Activated T-cell treated with anti-CD3 and anti-CD28 coated beads, Interleukin-2, amount 50 U/mL, for 72 hours (primary cell): Measurements from ENCODE around the gene RASL11B. TPM values are rescaled to one million over a fixed set of nuclear protein-coding genes. Genes with fewer than 3 reads are reported as not detected.

ENCODE experiments used
- ATAC-seq, 2 donors: fragments of 150-1000 bp; cut with Tn5 transposase; replicated peaks in 1 of 2; 2 replicates each; pipeline ENCODE4 v1.10.0; 2021; ENCODE audit warnings: moderate library complexity in 2 of 2, mild to moderate bottlenecking in 1 of 2
- DNase-seq, 2 donors: peaks; one replicate each; pipeline ENCODE4 v3.0.0; 2021 to 2022; ENCODE audit warnings: mixed read lengths in 1 of 2
- H3K27ac Mint-ChIP-seq: one replicate; pipeline ENCODE4 v1.8.0; 2022; ENCODE audit warnings: mild to moderate bottlenecking, moderate library complexity, mixed read lengths
- H3K27me3 Mint-ChIP-seq: one replicate; pipeline ENCODE4 v1.8.0; 2022; ENCODE audit warnings: low read depth, mixed read lengths
- H3K36me3 Mint-ChIP-seq, 2 donors: one replicate each; pipeline ENCODE4 v1.8.0; 2022; ENCODE audit warnings: mixed read lengths in 2 of 2, mild to moderate bottlenecking in 1 of 2; ENCODE audit not compliant: insufficient read depth in 2 of 2
- H3K4me1 Mint-ChIP-seq: one replicate; pipeline ENCODE4 v1.8.0; 2022; ENCODE audit warnings: low read depth, mixed read lengths
- H3K4me3 Mint-ChIP-seq, 2 donors: one replicate each; pipeline ENCODE4 v1.8.0; 2022; ENCODE audit warnings: mild to moderate bottlenecking in 2 of 2, mixed read lengths in 2 of 2, moderate library complexity in 2 of 2
- H3K9me3 Mint-ChIP-seq, 2 donors: one replicate each; pipeline ENCODE4 v1.8.0; 2022; ENCODE audit warnings: mixed read lengths in 2 of 2
- total RNA-seq, 2 donors: library from RNA; stranded (reverse); gene quantifications; one replicate each; pipeline ENCODE4 v1.2.3, GENCODE V29; 2022

Gene RASL11B
- total RNA-seq, 2 donors from 2014 or later = 0.48 to 1.4 TPM

- ATAC-seq (peak in 1 of 2 donors; percentile 54), DNase-seq (no peak)
- Mint-ChIP-seq H3K27me3 (no peaks in the 10 kb centered on the region), H3K27ac (peak overlapping the region; percentile 30), H3K4me3 (no peak overlapping the region), H3K4me1 (no peaks in the 10 kb centered on the region), H3K36me3 (no peaks in the 10 kb centered on the region), H3K9me3 (no peaks in the 10 kb centered on the region)
Observed at GRCh38 chr4:52915191-52915590, 53.1 kb downstream of the RASL11B start.

- ATAC-seq (no peak), DNase-seq (no peak)
- H3K4me3 Mint-ChIP-seq = no peak overlapping the region
- no peaks in the 10 kb centered on the region for H3K27me3 Mint-ChIP-seq
- H3K9me3 Mint-ChIP-seq = no peaks in the 10 kb centered on the region
- peak overlapping the region; percentile 30 for H3K27ac Mint-ChIP-seq
- no peaks in the 10 kb centered on the region for H3K4me1 Mint-ChIP-seq
- no peaks in the 10 kb centered on the region for H3K36me3 Mint-ChIP-seq
Observed at GRCh38 chr4:52915730-52916300, 53.7 kb downstream of the RASL11B start.

Other genes starting within 250 kb of the RASL11B start
- 1 to 10 TPM; 4.9 to 8.5 TPM for gene USP46, start 203.0 kb upstream of the RASL11B start, total RNA-seq
- gene ERVMER34-1, start 110.9 kb upstream of the RASL11B start, total RNA-seq = under 1 TPM in 1 of 2 donors, not detected in 1; 0.09 TPM